Thyroid gland (tissue), 4 donors: Measurements from ENCODE around the gene CHRNB1. TPM values are rescaled to one million over a fixed set of nuclear protein-coding genes. Genes with fewer than 3 reads are reported as not detected.

Experiments
- DNase-seq, 2 donors: peaks; one replicate each; pipeline ENCODE4 v3.0.0-alpha.2; 2019
- H3K27ac ChIP-seq, 3 donors: fragments of 200-600 bp; sonication (generic); 1 replicate in 2 of 3; 2 replicates in 1 of 3; pipeline ENCODE4 v1.5.1; 2016 to 2019; ENCODE audit warnings: mild to moderate bottlenecking in 1 of 3, moderate library complexity in 1 of 3
- H3K27me3 ChIP-seq: fragments of 200-600 bp; sonication (generic); one replicate; pipeline ENCODE4 v1.5.1; 2019
- H3K36me3 ChIP-seq, 2 donors: fragments of 200-600 bp; sonication (generic); one replicate each; pipeline ENCODE4 v1.5.1; 2016 to 2019
- H3K4me1 ChIP-seq, 2 donors: fragments of 200-600 bp; sonication (generic); one replicate each; pipeline ENCODE4 v1.5.1; 2017 to 2019
- H3K4me3 ChIP-seq, 3 donors: fragments of 200-600 bp; sonication (generic); replicated peaks in 1 of 3; 1 replicate in 2 of 3; 2 replicates in 1 of 3; pipeline ENCODE4 v1.5.1; 2016; ENCODE audit warnings: mild to moderate bottlenecking in 1 of 3
- H3K9me3 ChIP-seq: fragments of 200-600 bp; sonication (generic); one replicate; pipeline ENCODE4 v1.5.1; 2017
- POLR2A ChIP-seq, 2 donors: fragments of 450-650 bp; IDR thresholded peaks; one replicate each; pipeline ENCODE4 v1.6.1; 2017; ENCODE audit warnings: antibody characterized with exemption in 2 of 2, mild to moderate bottlenecking in 2 of 2, moderate library complexity in 1 of 2
- WGBS, 2 donors: methylation state at CpG; one replicate each; pipeline ENCODE4 v1.1.5; 2017; 5-methylcytosine and 5-hydroxymethylcytosine counted together
- intact Hi-C: fragments of 100-400 bp; cut with DNase I; formaldehyde crosslinking; loops from one replicate; pipeline ENCODE4 v1.15.1; 2023
- total RNA-seq, 4 donors: library from RNA; depleted of rRNA; stranded (reverse); fragments of >200 nt; gene quantifications; one replicate each; pipeline ENCODE4 v1.2.3, GENCODE V29; 2016
- TF ChIP-seq, protein P1 (sequence below), 6 experiments: fragments of 200-600 bp in 3 of 6; fragments of 450-650 bp in 3 of 6; sonication (generic) in 3 of 6; IDR thresholded peaks; one replicate each; pipeline ENCODE4 v1.5.1; 2016 to 2019; ENCODE audit warnings: antibody characterized with exemption in 6 of 6, mild to moderate bottlenecking in 2 of 6, inconsistent platforms in 1 of 6, moderate library complexity in 1 of 6

Gene CHRNB1
- total RNA-seq, 4 donors from 2014 or later = 13.4 to 29.2 (median 19.8) TPM

- TF ChIP-seq, protein P1, sequence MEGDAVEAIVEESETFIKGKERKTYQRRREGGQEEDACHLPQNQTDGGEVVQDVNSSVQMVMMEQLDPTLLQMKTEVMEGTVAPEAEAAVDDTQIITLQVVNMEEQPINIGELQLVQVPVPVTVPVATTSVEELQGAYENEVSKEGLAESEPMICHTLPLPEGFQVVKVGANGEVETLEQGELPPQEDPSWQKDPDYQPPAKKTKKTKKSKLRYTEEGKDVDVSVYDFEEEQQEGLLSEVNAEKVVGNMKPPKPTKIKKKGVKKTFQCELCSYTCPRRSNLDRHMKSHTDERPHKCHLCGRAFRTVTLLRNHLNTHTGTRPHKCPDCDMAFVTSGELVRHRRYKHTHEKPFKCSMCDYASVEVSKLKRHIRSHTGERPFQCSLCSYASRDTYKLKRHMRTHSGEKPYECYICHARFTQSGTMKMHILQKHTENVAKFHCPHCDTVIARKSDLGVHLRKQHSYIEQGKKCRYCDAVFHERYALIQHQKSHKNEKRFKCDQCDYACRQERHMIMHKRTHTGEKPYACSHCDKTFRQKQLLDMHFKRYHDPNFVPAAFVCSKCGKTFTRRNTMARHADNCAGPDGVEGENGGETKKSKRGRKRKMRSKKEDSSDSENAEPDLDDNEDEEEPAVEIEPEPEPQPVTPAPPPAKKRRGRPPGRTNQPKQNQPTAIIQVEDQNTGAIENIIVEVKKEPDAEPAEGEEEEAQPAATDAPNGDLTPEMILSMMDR (IDR thresholded peaks at IDR 0.05) = no peak
- TF ChIP-seq POLR2A (IDR thresholded peaks at IDR 0.05) = no peak
Observed at GRCh38 chr17:7490144-7490543, 45.3 kb downstream of the CHRNB1 start.

GRCh38 chr17:7491583-7491982 lies 46.7 kb downstream of the CHRNB1 start:
- H3K27ac ChIP-seq = no peak overlapping the region
- no peak for DNase-seq
- no peak for TF ChIP-seq POLR2A (IDR thresholded peaks at IDR 0.05)
- TF ChIP-seq, protein P1 (IDR thresholded peaks at IDR 0.05) = no peak
- peaks cover 17 to 42% of the 10 kb centered on the region in 2 donors for H3K4me1 ChIP-seq
- no peak overlapping the region for H3K4me3 ChIP-seq
- intact Hi-C loops = no loop called here
- H3K36me3 ChIP-seq = peaks cover 8 to 9% of the 10 kb centered on the region in 2 donors
- no peaks in the 10 kb centered on the region for H3K27me3 ChIP-seq
- 92% methylated on average over 1 of the region's 1 CpG for WGBS, 2 donors
- H3K9me3 ChIP-seq = no peaks in the 10 kb centered on the region

More at GRCh38 chr17:7490144-7490543, 45.3 kb downstream of the CHRNB1 start:
- Histone ChIP-seq H3K36me3 (no peaks in the 10 kb centered on the region), H3K4me3 (no peak overlapping the region), H3K4me1 (peaks cover 31 to 55% of the 10 kb centered on the region in 2 donors), H3K9me3 (no peaks in the 10 kb centered on the region), H3K27me3 (no peaks in the 10 kb centered on the region), H3K27ac (no peak overlapping the region)
- WGBS, 2 donors = 70 to 76% methylated on average over 8 of the region's 8 CpGs
- no peak for DNase-seq
- intact Hi-C loops = no loop called here

- Histone ChIP-seq H3K9me3 (no peaks in the 10 kb centered on the region), H3K4me3 (no peak overlapping the region), H3K4me1 (peaks cover 2 to 27% of the 10 kb centered on the region in 2 donors), H3K27ac (no peak overlapping the region), H3K27me3 (no peaks in the 10 kb centered on the region), H3K36me3 (peaks cover 30 to 31% of the 10 kb centered on the region in 2 donors)
- no peak for DNase-seq
- WGBS, 2 donors = 93 to 94% methylated on average over 3 of the region's 3 CpGs
- intact Hi-C loops = no loop called here
- no peak for TF ChIP-seq POLR2A (IDR thresholded peaks at IDR 0.05)
- TF ChIP-seq, protein P1 (IDR thresholded peaks at IDR 0.05) = no peak
Observed at GRCh38 chr17:7493941-7494340, 49.1 kb downstream of the CHRNB1 start.

- Histone ChIP-seq H3K27me3 (no peaks in the 10 kb centered on the region), H3K9me3 (no peaks in the 10 kb centered on the region), H3K4me3 (no peak overlapping the region), H3K27ac (no peak overlapping the region), H3K4me1 (peaks cover 0 to 15% of the 10 kb centered on the region in 2 donors), H3K36me3 (peaks cover 48 to 51% of the 10 kb centered on the region in 2 donors)
- WGBS, 2 donors = 88 to 94% methylated on average over 12 of the region's 12 CpGs
- intact Hi-C loops = no loop called here
- DNase-seq = no peak
- no peak for TF ChIP-seq POLR2A (IDR thresholded peaks at IDR 0.05)
- TF ChIP-seq, protein P1 (IDR thresholded peaks at IDR 0.05) = no peak
Observed at GRCh38 chr17:7495906-7496434, 51.1 kb downstream of the CHRNB1 start.

DNA sequence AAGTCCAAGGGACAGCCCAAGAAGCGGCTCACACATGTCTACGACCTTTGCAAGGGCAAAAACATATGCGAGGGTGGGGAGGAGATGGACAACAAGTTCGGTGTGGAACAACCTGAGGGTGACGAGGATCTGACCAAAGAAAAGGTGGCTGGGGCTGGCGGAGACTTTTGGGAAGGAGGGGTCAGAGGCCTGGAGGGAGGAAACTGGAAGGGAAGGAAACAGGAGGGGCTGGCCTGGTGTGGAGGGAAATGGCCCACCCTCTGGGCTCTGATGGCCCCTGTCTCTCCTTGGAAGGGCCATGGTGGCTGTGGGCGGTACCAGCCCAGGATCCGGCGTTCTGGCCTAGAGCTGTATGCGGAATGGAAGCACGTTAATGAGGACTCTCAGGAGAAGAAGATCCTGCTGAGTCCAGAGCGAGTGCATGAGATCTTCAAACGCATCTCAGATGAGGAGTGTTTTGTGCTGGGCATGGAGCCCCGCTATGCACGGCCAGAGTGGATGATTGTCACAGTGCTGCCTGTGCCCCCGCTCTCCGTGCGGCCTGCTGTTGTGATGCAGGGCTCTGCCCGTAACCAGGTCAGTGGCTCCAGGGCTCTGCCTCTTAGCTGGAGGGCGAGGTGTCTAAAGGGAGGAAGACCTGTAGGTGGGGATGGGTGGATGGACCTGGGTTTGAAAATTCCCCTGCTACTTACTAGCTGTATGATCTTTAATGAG lies 51.8 kb downstream of the CHRNB1 start:
- no peak for DNase-seq
- Histone ChIP-seq H3K27ac (no peak overlapping the region), H3K4me3 (no peak overlapping the region), H3K4me1 (peaks cover 0 to 15% of the 10 kb centered on the region in 2 donors), H3K36me3 (peaks cover 55 to 58% of the 10 kb centered on the region in 2 donors), H3K9me3 (no peaks in the 10 kb centered on the region), H3K27me3 (no peaks in the 10 kb centered on the region)
- WGBS, 2 donors = 85 to 86% methylated on average over 20 of the region's 20 CpGs
- intact Hi-C loops = no loop called here
- TF ChIP-seq POLR2A (IDR thresholded peaks at IDR 0.05) = no peak
- TF ChIP-seq, protein P1 (IDR thresholded peaks at IDR 0.05) = no peak
